Naive thymus-derived CD4-positive, alpha-beta T cell (primary cell): ENCODE measurements around the gene S1PR1. TPM values are rescaled to one million over a fixed set of nuclear protein-coding genes. Genes with fewer than 3 reads are reported as not detected.

ENCODE experiments used
- polyA plus RNA-seq, 2 donors: library from polyadenylated mRNA; unstranded; fragments of 300-500 nt; fragmentation: Illumina TruSeq; gene quantifications; one replicate each; pipeline ENCODE4 v1.2.3, GENCODE V29; 2021
- total RNA-seq, 6 experiments: library from RNA in 5 of 6; stranded (reverse) in 5 of 6; gene quantifications; 1 replicate in 5 of 6; 2 replicates in 1 of 6; pipeline ENCODE4 v1.2.3 and lab custom pipeline; 2021 to 2026

S1PR1 gene
- total and polyA plus RNA-seq, 7 experiments from 2014 or later: 116 to 305 (median 247) TPM

Other genes with a start within 250 kb of the S1PR1 start
- gene DPH5, start 211.2 kb upstream of the S1PR1 start, total RNA-seq: 10 to 100 TPM; 26.3 to 72.2 (median 45.3) TPM
- gene DPH5, start 211.2 kb upstream of the S1PR1 start, polyA plus RNA-seq: 10 to 100 TPM; 53.7 to 57.4 TPM